Measurements from ENCODE around the gene ADM5. TPM values are rescaled to one million over a fixed set of nuclear protein-coding genes. Genes with fewer than 3 reads are reported as not detected.

Gene ADM5
- total RNA-seq, 1 donor = under 0.01 TPM

- H3K4me3 ChIP-seq (ENCODE audit: low read depth, low read length) = peak within 1 kb of the TSS; percentile 65
- peak; percentile 74 for DNase-seq (ENCODE audit: low read depth)
- no peak for TF ChIP-seq CTCF (IDR thresholded peaks at IDR 0.05; ENCODE audit: insufficient read depth, low read depth, low read length)
Observed at GRCh38 chr19:49690656-49691242, 1.4 kb downstream of the ADM5 start, which contains the start of gene CPT1C. Gene CPT1C, plus strand, starts transcription at chr19:49691116. Its CDS starts 1,137 bp downstream, at chr19:49692253.

GRCh38 chr19:49691243-49692146 is 2.1 kb downstream of the ADM5 start:
- no peak for TF ChIP-seq CTCF (IDR thresholded peaks at IDR 0.05; ENCODE audit: insufficient read depth, low read depth, low read length)
- DNase-seq (ENCODE audit: low read depth) = peak; percentile 55
- peak overlapping the region; percentile 65 for H3K4me3 ChIP-seq (ENCODE audit: low read depth, low read length)

- no peak for TF ChIP-seq CTCF (IDR thresholded peaks at IDR 0.05; ENCODE audit: insufficient read depth, low read depth, low read length)
- DNase-seq (ENCODE audit: low read depth) = no peak
- peak overlapping the region; percentile 65 for H3K4me3 ChIP-seq (ENCODE audit: low read depth, low read length)
Observed at GRCh38 chr19:49692147-49692506, 2.7 kb downstream of the ADM5 start.

- no peak for TF ChIP-seq CTCF (IDR thresholded peaks at IDR 0.05; ENCODE audit: insufficient read depth, low read depth, low read length)
- no peak for DNase-seq (ENCODE audit: low read depth)
- no peak overlapping the region for H3K4me3 ChIP-seq (ENCODE audit: low read depth, low read length)
Observed at GRCh38 chr19:49696115-49696514, 6.7 kb downstream of the ADM5 start.

- no peak for DNase-seq (ENCODE audit: low read depth)
- no peak overlapping the region for H3K4me3 ChIP-seq (ENCODE audit: low read depth, low read length)
- no peak for TF ChIP-seq CTCF (IDR thresholded peaks at IDR 0.05; ENCODE audit: insufficient read depth, low read depth, low read length)
Observed at GRCh38 chr19:49696865-49697264, 7.5 kb downstream of the ADM5 start.

- no peak for DNase-seq (ENCODE audit: low read depth)
- TF ChIP-seq CTCF (IDR thresholded peaks at IDR 0.05; ENCODE audit: insufficient read depth, low read depth, low read length) = no peak
- no peak overlapping the region for H3K4me3 ChIP-seq (ENCODE audit: low read depth, low read length)
Observed at GRCh38 chr19:49699364-49699763, 10.0 kb downstream of the ADM5 start.

Measured in fibroblast of villous mesenchyme (primary cell).